ENCODE measurements around the gene OSBPL8. TPM values are rescaled to one million over a fixed set of nuclear protein-coding genes. Genes with fewer than 3 reads are reported as not detected.

OSBPL8 gene
- total RNA-seq, 2 experiments from 2014 or later, result 101 TPM

DNA sequence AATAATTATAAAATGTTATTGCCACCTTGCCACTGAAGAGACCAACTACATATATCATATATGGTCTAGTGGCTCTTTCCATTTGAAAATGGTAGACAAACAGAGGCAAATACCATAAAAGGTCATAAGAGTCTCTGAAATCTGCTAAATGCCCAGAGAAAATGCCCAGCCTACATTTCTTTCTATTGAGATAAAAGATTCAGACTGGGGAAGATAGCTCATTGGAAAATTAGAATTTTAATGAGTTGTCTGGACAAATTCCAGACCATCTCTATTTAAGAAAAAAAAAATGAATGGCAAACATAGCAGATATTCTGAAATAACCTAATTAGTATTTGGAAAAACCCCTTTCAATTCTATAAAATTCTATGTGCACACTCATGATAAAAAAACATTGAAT is 131.5 kb downstream of the OSBPL8 start:
- POLR2A ChIA-PET, result no interaction called here
- H3K9me3 Mint-ChIP-seq, result peaks cover 26% of the 10 kb centered on the region

DNA sequence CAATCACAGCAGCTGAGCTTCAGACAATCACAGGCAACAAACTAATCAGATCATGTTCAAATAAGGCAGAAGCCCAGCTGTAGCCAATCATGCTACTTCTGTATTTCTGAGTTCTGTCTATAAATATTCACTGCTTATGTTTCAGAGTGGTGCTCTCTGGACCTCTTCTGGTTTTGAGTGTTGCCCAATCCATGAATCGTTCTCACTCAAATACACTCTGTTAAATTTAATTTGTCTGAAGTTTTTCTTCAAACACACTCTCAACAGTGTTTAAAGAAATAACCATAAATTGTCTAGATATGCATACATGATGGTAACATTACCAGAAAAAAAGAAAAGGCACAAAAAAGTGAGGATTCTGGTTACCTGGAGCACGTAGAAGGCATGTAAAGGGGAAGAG is 133.4 kb downstream of the OSBPL8 start:
- Mint-ChIP-seq H3K4me3 (no peak overlapping the region), H3K27me3 (no peaks in the 10 kb centered on the region), H3K27ac (no peak overlapping the region), H3K36me3 (peaks cover 42% of the 10 kb centered on the region), H3K9me3 (peaks cover 19% of the 10 kb centered on the region), H3K4me1 (peaks cover 6% of the 10 kb centered on the region)
- no peak for DNase-seq
- no peak for ATAC-seq (ENCODE audit: low read depth)
- POLR2A ChIA-PET, result no interaction called here

More for the DNA sequence above, 131.5 kb downstream of the OSBPL8 start:
- Mint-ChIP-seq H3K4me3 (no peak overlapping the region), H3K4me1 (peaks cover 1% of the 10 kb centered on the region), H3K36me3 (peaks cover 57% of the 10 kb centered on the region), H3K27ac (no peak overlapping the region), H3K27me3 (no peaks in the 10 kb centered on the region)
- DNase-seq (no peak), ATAC-seq (ENCODE audit: low read depth) (no peak)

DNA sequence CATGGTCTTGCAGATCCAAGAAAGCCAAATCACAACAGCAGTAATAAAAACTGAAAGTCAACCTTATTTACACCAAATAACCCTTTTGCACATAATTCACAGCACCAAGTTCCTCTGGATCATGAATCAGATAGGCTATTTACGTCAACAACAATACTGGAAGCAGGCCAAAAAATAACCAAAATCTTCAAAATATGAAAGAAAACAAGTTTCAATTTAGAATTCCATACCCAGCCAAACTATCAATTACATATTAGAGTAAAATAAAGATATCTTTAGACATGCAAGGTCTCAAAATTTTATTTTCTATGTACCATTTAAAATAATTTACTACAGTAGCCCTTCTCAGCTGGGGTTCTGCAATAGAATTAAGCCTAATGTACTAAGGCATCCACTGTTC is 134.6 kb downstream of the OSBPL8 start:
- Mint-ChIP-seq H3K4me3 (no peak overlapping the region), H3K27ac (no peak overlapping the region), H3K27me3 (no peaks in the 10 kb centered on the region), H3K9me3 (peaks cover 15% of the 10 kb centered on the region), H3K4me1 (peaks cover 5% of the 10 kb centered on the region), H3K36me3 (peaks cover 30% of the 10 kb centered on the region)
- POLR2A ChIA-PET, result no interaction called here
- ATAC-seq (ENCODE audit: low read depth) (no peak), DNase-seq (no peak)

DNA sequence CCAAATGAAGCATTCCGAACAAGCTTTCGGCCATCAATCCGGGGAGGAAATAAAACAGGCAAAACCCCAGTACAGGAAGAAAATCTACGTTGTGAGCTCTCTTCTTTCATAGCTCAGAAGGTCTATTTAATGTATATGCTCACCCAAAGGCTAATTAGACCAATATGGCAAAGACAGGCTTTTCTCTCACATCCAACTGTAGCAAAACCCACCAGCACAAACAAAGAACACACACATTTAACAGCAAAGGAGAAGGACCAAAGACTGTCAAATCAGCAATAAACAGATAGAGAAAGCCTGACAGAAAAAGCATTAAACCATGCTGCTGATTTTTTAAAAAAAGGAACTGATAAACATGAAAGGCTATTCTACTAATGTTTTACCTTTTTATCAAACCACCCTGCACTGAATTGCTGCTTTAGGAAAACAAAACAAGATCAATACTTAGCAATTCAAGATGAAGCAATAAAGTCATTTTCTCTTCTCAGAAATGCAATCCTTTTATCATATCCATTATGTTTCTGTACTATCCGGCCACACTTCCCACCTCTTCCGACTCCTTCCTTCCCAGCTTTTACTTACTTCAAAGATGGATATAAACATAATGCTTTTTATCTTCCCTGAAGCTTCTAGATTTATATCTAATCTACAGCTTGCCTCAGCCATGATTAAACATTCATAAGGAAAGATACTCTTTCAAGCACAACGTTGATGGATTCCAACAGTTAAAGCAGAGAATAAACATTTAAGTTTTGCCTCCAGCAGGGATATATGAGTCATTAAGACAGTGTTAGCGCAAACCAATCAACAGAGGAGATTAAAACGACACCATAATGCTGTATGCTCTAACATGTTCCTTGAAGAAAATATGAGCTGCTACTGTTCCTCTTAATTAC is 136.8 kb downstream of the OSBPL8 start:
- POLR2A ChIA-PET, result no interaction called here
- peaks cover 27% of the 10 kb centered on the region for H3K36me3 Mint-ChIP-seq

DNA sequence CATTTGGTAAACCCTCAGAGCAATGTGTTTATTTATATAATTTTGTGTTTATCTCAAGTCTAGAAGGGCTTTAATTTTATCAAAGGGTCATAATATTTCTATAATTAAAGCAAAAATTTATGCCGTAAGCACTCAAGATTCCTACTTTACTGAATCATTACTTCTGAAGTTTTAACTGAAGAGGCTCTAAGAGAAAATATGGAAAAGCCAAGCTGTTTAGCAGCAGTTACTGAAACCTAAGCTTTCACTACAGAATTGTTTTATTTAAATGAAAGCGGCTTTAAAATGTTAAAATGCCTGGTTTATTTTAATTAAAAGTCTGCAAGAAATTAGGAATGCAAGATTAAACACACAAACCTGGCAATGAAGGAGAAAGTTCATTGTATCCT is 137.4 kb downstream of the OSBPL8 start:
- Mint-ChIP-seq H3K27me3 (no peaks in the 10 kb centered on the region), H3K4me1 (peaks cover 12% of the 10 kb centered on the region), H3K4me3 (no peak overlapping the region), H3K36me3 (peaks cover 29% of the 10 kb centered on the region), H3K27ac (no peak overlapping the region), H3K9me3 (peaks cover 14% of the 10 kb centered on the region)
- DNase-seq (no peak), ATAC-seq (ENCODE audit: low read depth) (no peak)
- POLR2A ChIA-PET, result no interaction called here

More for the DNA sequence above, 136.8 kb downstream of the OSBPL8 start:
- no peak for ATAC-seq (ENCODE audit: low read depth)
- Mint-ChIP-seq H3K4me3 (no peak overlapping the region), H3K27me3 (no peaks in the 10 kb centered on the region), H3K9me3 (peaks cover 14% of the 10 kb centered on the region), H3K4me1 (peaks cover 6% of the 10 kb centered on the region), H3K27ac (no peak overlapping the region)
- DNase-seq, result no peak

DNA sequence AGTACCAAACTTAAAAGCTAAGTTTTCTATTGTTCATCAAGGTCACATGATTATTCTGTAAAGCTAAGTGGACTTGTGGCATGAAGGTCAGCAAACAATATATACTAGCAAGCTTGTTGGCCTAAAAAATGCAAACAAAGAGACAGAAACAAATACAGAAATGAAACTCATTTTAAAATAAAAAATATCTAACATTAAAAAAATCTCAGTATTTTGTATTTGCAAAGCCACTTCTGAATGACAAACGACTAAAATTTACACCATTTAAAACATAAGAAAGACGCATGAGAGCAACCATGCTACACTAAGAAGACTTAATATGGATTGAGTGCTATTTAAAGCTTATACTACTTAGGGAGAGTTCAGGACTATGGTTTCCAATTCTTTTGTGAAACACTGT is 138.5 kb downstream of the OSBPL8 start:
- H3K27me3 Mint-ChIP-seq, result no peaks in the 10 kb centered on the region
- no peak for ATAC-seq (ENCODE audit: low read depth)
- POLR2A ChIA-PET, result no interaction called here

DNA sequence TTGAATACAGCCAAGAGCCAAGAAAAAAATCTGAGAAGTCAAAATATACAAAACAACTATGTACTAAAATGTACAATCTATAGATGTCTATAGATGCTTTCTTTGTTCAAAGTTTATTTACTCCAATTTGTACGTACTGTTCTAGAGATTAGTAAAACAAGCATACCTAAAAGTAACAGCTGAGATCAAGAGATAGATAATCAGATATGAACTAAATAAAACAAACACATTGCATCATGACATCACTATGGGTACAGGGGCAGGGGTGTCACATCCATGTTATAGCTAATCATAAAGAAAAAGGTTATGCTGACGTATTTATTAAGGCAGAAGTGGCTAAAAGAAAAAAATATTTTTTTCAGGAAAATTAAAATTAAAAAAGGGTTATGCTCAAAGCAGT is 139.3 kb downstream of the OSBPL8 start:
- no peak overlapping the region for H3K27ac Mint-ChIP-seq
- DNase-seq, result no peak
- H3K4me3 Mint-ChIP-seq, result no peak overlapping the region
- POLR2A ChIA-PET, result no interaction called here
- H3K27me3 Mint-ChIP-seq, result no peaks in the 10 kb centered on the region
- H3K36me3 Mint-ChIP-seq, result peaks cover 19% of the 10 kb centered on the region
- H3K9me3 Mint-ChIP-seq, result peaks cover 4% of the 10 kb centered on the region
- no peak for ATAC-seq (ENCODE audit: low read depth)
- peaks cover 15% of the 10 kb centered on the region for H3K4me1 Mint-ChIP-seq

More for the DNA sequence above, 138.5 kb downstream of the OSBPL8 start:
- Mint-ChIP-seq H3K4me3 (no peak overlapping the region), H3K27ac (no peak overlapping the region), H3K9me3 (peaks cover 6% of the 10 kb centered on the region), H3K36me3 (peaks cover 24% of the 10 kb centered on the region), H3K4me1 (peaks cover 15% of the 10 kb centered on the region)
- DNase-seq, result no peak

DNA sequence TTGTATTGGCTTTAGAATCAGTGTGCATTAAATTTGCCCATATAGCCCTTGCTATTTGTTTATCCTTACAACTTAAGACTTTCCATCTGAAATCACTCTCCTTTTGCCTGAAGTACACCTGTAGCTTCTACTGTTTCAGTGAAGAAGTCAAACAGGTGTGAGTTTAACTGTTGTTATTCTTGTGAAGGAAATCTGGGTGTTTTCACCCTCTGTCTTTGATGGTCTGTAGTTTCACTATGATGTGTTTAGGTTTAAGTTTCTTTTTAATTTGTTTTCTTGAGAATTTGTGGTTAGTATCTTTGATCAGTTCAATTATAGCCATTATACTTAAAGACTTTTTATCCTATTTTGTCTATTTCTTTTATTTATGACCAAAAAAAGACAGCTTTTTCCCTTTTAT is 142.5 kb downstream of the OSBPL8 start:
- H3K4me3 Mint-ChIP-seq, result peak overlapping the region; percentile 18
- H3K27me3 Mint-ChIP-seq, result no peaks in the 10 kb centered on the region
- peaks cover 9% of the 10 kb centered on the region for H3K36me3 Mint-ChIP-seq
- DNase-seq (no peak), ATAC-seq (ENCODE audit: low read depth) (peak; percentile 70)
- H3K9me3 Mint-ChIP-seq, result no peaks in the 10 kb centered on the region
- POLR2A ChIA-PET, result interaction anchor here (0.6 kb wide), 1 partner anchor 226 kb away, joined by 3 read pairs; no protein-coding TSS in a partner anchor
- no peak overlapping the region for H3K27ac Mint-ChIP-seq
- H3K4me1 Mint-ChIP-seq, result peaks cover 12% of the 10 kb centered on the region

DNA sequence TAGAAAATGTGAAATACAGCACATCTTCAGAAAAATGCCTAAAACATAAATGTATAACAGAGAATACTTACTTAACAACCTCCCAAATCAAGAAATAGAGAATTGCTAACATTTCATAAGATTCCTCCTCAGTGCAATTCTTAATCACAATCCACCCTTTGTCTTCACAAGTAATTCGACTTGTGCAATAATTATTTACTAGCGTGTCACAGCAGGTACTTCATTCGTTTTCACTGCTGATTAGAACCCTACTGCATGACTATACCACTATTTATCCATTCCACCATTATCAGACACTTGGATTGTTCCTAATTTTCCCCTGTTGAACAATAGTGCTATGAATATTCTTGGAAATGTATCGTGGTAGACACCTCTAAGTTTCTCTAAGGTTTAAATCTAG is 146.4 kb downstream of the OSBPL8 start:
- peaks cover 11% of the 10 kb centered on the region for H3K4me1 Mint-ChIP-seq
- no peak overlapping the region for H3K4me3 Mint-ChIP-seq
- no peaks in the 10 kb centered on the region for H3K9me3 Mint-ChIP-seq
- POLR2A ChIA-PET, result no interaction called here
- no peak for DNase-seq
- no peaks in the 10 kb centered on the region for H3K27me3 Mint-ChIP-seq
- H3K27ac Mint-ChIP-seq, result no peak overlapping the region
- ATAC-seq (ENCODE audit: low read depth), result no peak
- H3K36me3 Mint-ChIP-seq, result peaks cover 6% of the 10 kb centered on the region

DNA sequence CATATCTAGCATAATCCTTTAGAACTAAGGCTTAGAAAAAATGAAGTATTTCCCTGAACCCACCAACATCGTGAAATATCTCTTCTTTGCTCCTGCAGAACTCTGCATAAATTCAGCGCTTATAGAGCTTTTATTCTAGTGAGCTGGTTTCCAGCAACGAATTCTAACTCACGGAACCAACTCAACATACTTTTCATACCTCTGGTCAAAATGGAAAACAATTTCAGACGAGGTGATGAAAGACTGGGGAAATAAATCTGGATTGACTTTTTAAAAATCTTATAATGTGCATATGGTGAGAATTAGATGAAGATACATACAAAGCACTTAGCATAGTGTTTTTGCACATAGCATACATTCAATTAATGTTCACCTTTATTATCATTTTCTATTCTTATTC is 148.8 kb downstream of the OSBPL8 start:
- no peak for ATAC-seq (ENCODE audit: low read depth)
- Mint-ChIP-seq H3K4me3 (no peak overlapping the region), H3K9me3 (no peaks in the 10 kb centered on the region), H3K4me1 (peaks cover 2% of the 10 kb centered on the region), H3K27me3 (no peaks in the 10 kb centered on the region), H3K27ac (no peak overlapping the region), H3K36me3 (no peaks in the 10 kb centered on the region)
- POLR2A ChIA-PET, result no interaction called here
- no peak for DNase-seq

DNA sequence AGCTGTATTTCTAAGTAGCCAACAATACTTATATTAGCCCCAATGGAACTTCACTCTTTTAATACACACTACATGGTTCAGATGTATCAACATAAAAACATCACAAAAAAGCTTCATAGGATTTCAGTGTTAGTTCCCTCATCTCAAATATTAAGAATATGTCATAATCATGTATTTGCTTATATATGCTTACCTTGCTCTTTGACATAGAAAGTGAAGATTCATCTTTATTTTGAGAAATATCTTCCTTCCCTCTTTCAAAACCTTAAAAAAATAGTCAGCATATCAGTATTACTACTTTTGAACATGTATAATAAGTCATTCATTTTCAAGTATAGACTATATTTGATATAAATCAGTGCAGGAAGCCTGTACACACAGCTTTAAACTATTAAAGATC is 149.2 kb downstream of the OSBPL8 start:
- Mint-ChIP-seq H3K4me1 (peaks cover 2% of the 10 kb centered on the region), H3K4me3 (no peak overlapping the region), H3K27ac (no peak overlapping the region), H3K27me3 (no peaks in the 10 kb centered on the region), H3K36me3 (peaks cover 2% of the 10 kb centered on the region), H3K9me3 (no peaks in the 10 kb centered on the region)
- ATAC-seq (ENCODE audit: low read depth) (no peak), DNase-seq (no peak)
- POLR2A ChIA-PET, result no interaction called here

DNA sequence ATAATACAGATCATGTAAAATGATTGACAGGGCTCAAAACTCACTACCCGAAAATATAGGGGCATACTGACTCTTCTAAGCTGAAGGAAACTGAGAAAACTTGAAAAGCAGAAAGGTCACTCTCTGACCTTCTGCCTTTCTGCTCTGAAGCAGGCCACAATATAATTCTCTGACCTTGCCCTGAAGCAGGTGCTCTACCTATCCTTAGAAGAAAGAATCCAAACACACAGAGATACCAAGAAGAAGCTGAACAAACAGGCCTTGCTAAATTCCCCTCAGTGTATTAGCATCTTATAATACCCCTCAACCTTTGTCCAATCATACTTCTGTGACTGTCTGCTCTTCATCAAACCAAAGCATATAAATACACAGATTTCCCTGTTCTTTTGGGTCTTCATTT is 150.5 kb downstream of the OSBPL8 start:
- Mint-ChIP-seq H3K4me1 (peaks cover 2% of the 10 kb centered on the region), H3K36me3 (peaks cover 5% of the 10 kb centered on the region), H3K9me3 (no peaks in the 10 kb centered on the region), H3K4me3 (no peak overlapping the region), H3K27me3 (no peaks in the 10 kb centered on the region), H3K27ac (no peak overlapping the region)
- POLR2A ChIA-PET, result no interaction called here
- ATAC-seq (ENCODE audit: low read depth) (no peak), DNase-seq (no peak)

DNA sequence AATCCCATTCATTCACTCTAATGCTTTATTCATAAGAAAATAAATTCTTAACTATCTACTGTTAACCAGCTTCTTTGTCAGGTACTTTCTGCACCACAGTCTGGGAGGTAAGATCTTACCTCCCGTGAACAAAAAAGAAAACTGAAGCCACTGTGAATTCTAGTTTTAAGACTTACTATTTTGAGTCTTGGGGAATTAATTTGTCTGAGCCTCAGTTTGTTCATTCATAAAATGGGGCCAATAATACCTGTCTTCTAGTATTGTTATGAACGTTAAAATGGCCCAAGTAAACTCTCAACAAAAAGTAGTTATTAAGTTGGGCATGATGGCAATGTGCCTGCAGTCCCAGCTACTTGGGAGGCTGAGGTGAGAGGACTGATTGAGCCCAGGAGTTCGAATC is 151.9 kb downstream of the OSBPL8 start:
- Mint-ChIP-seq H3K36me3 (peaks cover 5% of the 10 kb centered on the region), H3K27me3 (no peaks in the 10 kb centered on the region), H3K4me3 (no peak overlapping the region), H3K4me1 (no peaks in the 10 kb centered on the region), H3K9me3 (no peaks in the 10 kb centered on the region), H3K27ac (no peak overlapping the region)
- ATAC-seq (ENCODE audit: low read depth), result no peak
- no peak for DNase-seq
- POLR2A ChIA-PET, result no interaction called here

DNA sequence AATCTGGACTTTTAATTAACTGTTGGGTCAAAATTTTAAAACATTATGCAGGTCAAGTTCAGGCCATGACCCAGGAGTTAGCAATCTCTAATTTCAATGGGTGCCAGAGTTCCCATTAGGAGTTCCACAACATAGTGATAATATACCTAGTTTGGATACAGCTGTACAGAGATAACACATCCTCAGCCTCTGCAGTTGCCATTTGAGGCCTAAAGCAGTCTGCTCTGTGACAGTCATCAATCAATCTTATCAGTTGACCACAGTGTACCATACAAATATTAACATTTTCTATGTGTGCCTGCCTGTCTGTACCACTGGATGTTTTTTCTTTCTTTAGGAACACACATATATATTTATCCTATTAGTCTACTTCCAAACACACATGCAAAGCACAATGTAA is 157.3 kb downstream of the OSBPL8 start:
- H3K4me1 Mint-ChIP-seq, result no peaks in the 10 kb centered on the region
- no peaks in the 10 kb centered on the region for H3K27me3 Mint-ChIP-seq
- H3K9me3 Mint-ChIP-seq, result no peaks in the 10 kb centered on the region
- ATAC-seq (ENCODE audit: low read depth) (no peak), DNase-seq (no peak)
- POLR2A ChIA-PET, result no interaction called here
- H3K27ac Mint-ChIP-seq, result no peak overlapping the region
- H3K36me3 Mint-ChIP-seq, result peaks cover 14% of the 10 kb centered on the region
- H3K4me3 Mint-ChIP-seq, result no peak overlapping the region
